ENCODE results near the gene AK9. TPM values are rescaled to one million over a fixed set of nuclear protein-coding genes. Genes with fewer than 3 reads are reported as not detected.

AK9 gene
- total RNA-seq, 1 experiment from 2014 or later = 1.7 TPM

DNA sequence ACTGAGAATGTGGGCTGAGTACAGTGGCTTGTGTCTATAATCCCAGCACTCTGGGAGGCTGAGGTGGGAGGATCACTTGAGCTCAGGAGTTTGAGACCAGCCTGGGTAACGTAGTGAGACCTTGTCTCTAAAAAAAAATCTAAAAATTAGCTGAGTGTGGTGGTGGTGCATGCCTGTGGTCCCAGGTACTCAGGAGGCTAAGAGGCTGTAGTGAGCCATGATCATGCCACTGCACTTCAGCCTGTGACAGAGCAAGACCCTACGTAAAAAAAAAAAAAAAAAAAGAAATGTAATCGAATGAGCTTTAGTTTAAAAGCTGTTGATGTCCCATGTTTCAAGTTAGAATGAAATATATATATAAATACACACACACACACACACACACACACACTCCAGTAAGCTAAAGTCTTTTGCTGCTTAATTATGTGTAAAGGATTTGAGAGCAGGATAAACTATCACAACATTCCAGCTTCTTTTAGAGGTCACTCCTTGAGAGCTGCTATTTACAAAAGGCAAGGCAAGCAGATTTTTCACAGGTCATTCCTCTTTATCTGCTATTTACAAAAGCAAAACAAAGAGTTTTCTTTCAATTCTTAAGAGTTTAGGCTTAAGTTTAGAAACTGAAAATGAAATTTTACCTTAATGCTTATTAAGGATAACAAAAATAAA, 230.7 kb downstream of the AK9 start:
- Histone ChIP-seq H3K79me2 (ENCODE audit: low read length) (no peaks in the 10 kb centered on the region), H3F3A (ENCODE audit: low read length, unreplicated experiment) (no peaks in the 10 kb centered on the region), H3K4me1 (ENCODE audit: insufficient read depth, low read length) (peaks cover 23% of the 10 kb centered on the region; the same call in 1 of the 2 replicates), H3K4me2 (ENCODE audit: low read length) (no peak overlapping the region), H4K20me1 (ENCODE audit: low read length) (no peaks in the 10 kb centered on the region), H3K9ac (ENCODE audit: low read length) (no peak overlapping the region), H2AFZ (ENCODE audit: low read length) (no peak overlapping the region), H3K4me3 (ENCODE audit: low read length) (no peak overlapping the region), H3K9me2 (replicated peaks; ENCODE audit: low read length) (no peaks in the 10 kb centered on the region), H3K27ac (ENCODE audit: low read length) (no peak overlapping the region), H3K36me3 (ENCODE audit: low read depth, low read length) (peaks cover 15% of the 10 kb centered on the region), H3K27me3 (ENCODE audit: low read length) (no peaks in the 10 kb centered on the region), H3K9me3 (ENCODE audit: low read length) (no peaks in the 10 kb centered on the region)
- intact Hi-C loops (cut with micrococcal nuclease) = no loop called here
- TF ChIP-seq EZH2phosphoT487 (IDR thresholded peaks at IDR 0.05; ENCODE audit: borderline replicate concordance, low read length) (no peak), EZH2 (IDR thresholded peaks at IDR 0.05; ENCODE audit: low read length, unreplicated experiment) (no peak)
- TF ChIP-seq, protein P1, sequence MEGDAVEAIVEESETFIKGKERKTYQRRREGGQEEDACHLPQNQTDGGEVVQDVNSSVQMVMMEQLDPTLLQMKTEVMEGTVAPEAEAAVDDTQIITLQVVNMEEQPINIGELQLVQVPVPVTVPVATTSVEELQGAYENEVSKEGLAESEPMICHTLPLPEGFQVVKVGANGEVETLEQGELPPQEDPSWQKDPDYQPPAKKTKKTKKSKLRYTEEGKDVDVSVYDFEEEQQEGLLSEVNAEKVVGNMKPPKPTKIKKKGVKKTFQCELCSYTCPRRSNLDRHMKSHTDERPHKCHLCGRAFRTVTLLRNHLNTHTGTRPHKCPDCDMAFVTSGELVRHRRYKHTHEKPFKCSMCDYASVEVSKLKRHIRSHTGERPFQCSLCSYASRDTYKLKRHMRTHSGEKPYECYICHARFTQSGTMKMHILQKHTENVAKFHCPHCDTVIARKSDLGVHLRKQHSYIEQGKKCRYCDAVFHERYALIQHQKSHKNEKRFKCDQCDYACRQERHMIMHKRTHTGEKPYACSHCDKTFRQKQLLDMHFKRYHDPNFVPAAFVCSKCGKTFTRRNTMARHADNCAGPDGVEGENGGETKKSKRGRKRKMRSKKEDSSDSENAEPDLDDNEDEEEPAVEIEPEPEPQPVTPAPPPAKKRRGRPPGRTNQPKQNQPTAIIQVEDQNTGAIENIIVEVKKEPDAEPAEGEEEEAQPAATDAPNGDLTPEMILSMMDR (conservative IDR thresholded peaks at IDR 0.05; ENCODE audit: low read depth, low read length) = no peak
- BruUV-seq (replicated peaks) = no TSS peak
- POLR2A ChIA-PET (ENCODE audit: unreplicated experiment) = no interaction called here
- DNase-seq = no peak
- ATAC-seq = no peak
- CTCF ChIA-PET = no interaction called here

DNA sequence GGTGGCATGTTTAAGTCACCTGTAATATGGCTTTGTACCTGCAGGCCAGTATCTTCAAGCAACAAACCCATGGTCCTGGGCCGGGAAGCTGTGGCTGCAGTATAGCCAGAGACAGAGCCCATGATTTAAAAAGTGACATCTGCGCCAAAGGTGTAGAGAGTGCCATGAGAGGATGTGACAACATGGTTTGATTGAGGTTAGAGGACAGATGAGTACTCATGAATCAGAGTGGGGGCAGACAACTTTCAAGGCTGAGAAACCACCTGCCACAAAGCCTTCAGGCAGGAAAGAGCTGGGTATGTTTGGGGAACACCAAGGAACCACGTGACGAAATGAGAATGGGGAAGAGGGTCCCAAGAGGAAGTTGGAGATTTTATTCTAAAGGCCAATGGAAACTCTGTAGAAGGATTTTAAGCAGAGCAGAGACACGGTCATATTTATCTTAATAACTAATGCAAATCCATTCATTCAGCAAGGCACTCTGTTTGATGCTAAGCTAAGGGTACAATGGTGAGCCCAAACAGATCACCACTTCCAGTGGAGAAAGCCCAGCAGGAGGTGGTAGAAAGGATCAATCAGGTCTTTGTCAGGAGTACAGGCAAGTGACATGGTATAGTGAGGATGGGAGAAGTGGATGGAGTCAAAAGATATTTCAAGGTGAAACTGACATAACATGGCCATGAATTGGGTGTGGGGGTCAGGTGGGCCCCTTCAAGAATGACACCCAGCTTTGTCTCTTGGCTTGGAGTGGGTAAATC, 232.0 kb downstream of the AK9 start:
- no peak overlapping the region for H3K9ac ChIP-seq (ENCODE audit: low read length)
- POLR2A ChIA-PET (ENCODE audit: unreplicated experiment) = interaction anchor here (0.7 kb wide), 1 partner anchor 242 kb away, joined by 3 read pairs; no protein-coding TSS in a partner anchor
- no peak overlapping the region for H3K4me3 ChIP-seq (ENCODE audit: low read length)
- intact Hi-C loops (cut with micrococcal nuclease) = no loop called here
- no peak overlapping the region for H2AFZ ChIP-seq (ENCODE audit: low read length)
- H3K27me3 ChIP-seq (ENCODE audit: low read length) = no peaks in the 10 kb centered on the region
- CTCF ChIA-PET = no interaction called here
- peaks cover 23% of the 10 kb centered on the region; the same call in 1 of the 2 replicates for H3K4me1 ChIP-seq (ENCODE audit: insufficient read depth, low read length)
- no peak overlapping the region for H3K27ac ChIP-seq (ENCODE audit: low read length)
- no peaks in the 10 kb centered on the region for H3F3A ChIP-seq (ENCODE audit: low read length, unreplicated experiment)
- ATAC-seq (no peak), DNase-seq (no peak)
- no peaks in the 10 kb centered on the region for H3K9me2 ChIP-seq (replicated peaks; ENCODE audit: low read length)
- no peak overlapping the region for H3K4me2 ChIP-seq (ENCODE audit: low read length)
- BruUV-seq (replicated peaks) = no TSS peak
- no peaks in the 10 kb centered on the region for H4K20me1 ChIP-seq (ENCODE audit: low read length)
- no peaks in the 10 kb centered on the region for H3K9me3 ChIP-seq (ENCODE audit: low read length)
- peaks cover 14% of the 10 kb centered on the region; the same call in 1 of the 2 replicates for H3K36me3 ChIP-seq (ENCODE audit: low read depth, low read length)
- TF ChIP-seq, protein P1 (conservative IDR thresholded peaks at IDR 0.05; ENCODE audit: low read depth, low read length) = no peak
- no peak for TF ChIP-seq EZH2phosphoT487 (IDR thresholded peaks at IDR 0.05; ENCODE audit: borderline replicate concordance, low read length)
- no peak for TF ChIP-seq EZH2 (IDR thresholded peaks at IDR 0.05; ENCODE audit: low read length, unreplicated experiment)
- no peaks in the 10 kb centered on the region for H3K79me2 ChIP-seq (ENCODE audit: low read length)

Data from PC-3 (cell line).